ENCODE measurements around the gene TBC1D10A. TPM values are rescaled to one million over a fixed set of nuclear protein-coding genes. Genes with fewer than 3 reads are reported as not detected.

The TBC1D10A gene
- total RNA-seq, 1 donor from 2014 or later, result 5.8 TPM

- no peak overlapping the region for H3K4me3 ChIP-seq
- intact Hi-C loops (cut with micrococcal nuclease), result no loop called here
- H3K36me3 ChIP-seq, result peaks cover 88% of the 10 kb centered on the region
- no peaks in the 10 kb centered on the region for H3K27me3 ChIP-seq (ENCODE audit: low read depth)
- no peak for TF ChIP-seq CTCF (IDR thresholded peaks at IDR 0.05; ENCODE audit: borderline replicate concordance)
- no peak for DNase-seq
- H3K27ac ChIP-seq (replicated peaks), result peak overlapping the region; percentile 87
- no peaks in the 10 kb centered on the region for H3K9me3 ChIP-seq (replicated peaks)
- H3K4me1 ChIP-seq, result peaks cover 52% of the 10 kb centered on the region
Observed at GRCh38 chr22:30296833-30297232, 29.9 kb downstream of the TBC1D10A start.

- intact Hi-C loops (cut with micrococcal nuclease), result no loop called here
- DNase-seq, result no peak
- H3K4me3 ChIP-seq, result no peak overlapping the region
- TF ChIP-seq CTCF (IDR thresholded peaks at IDR 0.05; ENCODE audit: borderline replicate concordance), result no peak
- H3K27ac ChIP-seq (replicated peaks), result no peak overlapping the region
- no peaks in the 10 kb centered on the region for H3K9me3 ChIP-seq (replicated peaks)
- peaks cover 88% of the 10 kb centered on the region for H3K36me3 ChIP-seq
- no peaks in the 10 kb centered on the region for H3K27me3 ChIP-seq (ENCODE audit: low read depth)
- H3K4me1 ChIP-seq, result peaks cover 52% of the 10 kb centered on the region
Observed at GRCh38 chr22:30296324-30296723, 30.4 kb downstream of the TBC1D10A start.

- Histone ChIP-seq H3K4me1 (peaks cover 52% of the 10 kb centered on the region), H3K36me3 (peaks cover 82% of the 10 kb centered on the region), H3K27me3 (ENCODE audit: low read depth) (no peaks in the 10 kb centered on the region), H3K27ac (replicated peaks) (peak overlapping the region; percentile 23), H3K4me3 (no peak overlapping the region), H3K9me3 (replicated peaks) (no peaks in the 10 kb centered on the region)
- no peak for TF ChIP-seq CTCF (IDR thresholded peaks at IDR 0.05; ENCODE audit: borderline replicate concordance)
- DNase-seq, result no peak
- intact Hi-C loops (cut with micrococcal nuclease), result no loop called here
Observed at GRCh38 chr22:30295576-30295975, 31.2 kb downstream of the TBC1D10A start.

GRCh38 chr22:30294830-30295229 lies 31.9 kb downstream of the TBC1D10A start:
- DNase-seq, result no peak
- H3K27me3 ChIP-seq (ENCODE audit: low read depth), result no peaks in the 10 kb centered on the region
- no peak overlapping the region for H3K4me3 ChIP-seq
- H3K4me1 ChIP-seq, result peaks cover 53% of the 10 kb centered on the region
- peaks cover 78% of the 10 kb centered on the region for H3K36me3 ChIP-seq
- intact Hi-C loops (cut with micrococcal nuclease), result no loop called here
- no peak for TF ChIP-seq CTCF (IDR thresholded peaks at IDR 0.05; ENCODE audit: borderline replicate concordance)
- H3K27ac ChIP-seq (replicated peaks), result peak overlapping the region; percentile 30
- H3K9me3 ChIP-seq (replicated peaks), result no peaks in the 10 kb centered on the region

- H3K36me3 ChIP-seq, result peaks cover 72% of the 10 kb centered on the region
- no peak overlapping the region for H3K4me3 ChIP-seq
- no peak overlapping the region for H3K27ac ChIP-seq (replicated peaks)
- intact Hi-C loops (cut with micrococcal nuclease), result no loop called here
- no peak for DNase-seq
- peaks cover 50% of the 10 kb centered on the region for H3K4me1 ChIP-seq
- no peaks in the 10 kb centered on the region for H3K27me3 ChIP-seq (ENCODE audit: low read depth)
- no peaks in the 10 kb centered on the region for H3K9me3 ChIP-seq (replicated peaks)
- no peak for TF ChIP-seq CTCF (IDR thresholded peaks at IDR 0.05; ENCODE audit: borderline replicate concordance)
Observed at GRCh38 chr22:30294066-30294465, 32.7 kb downstream of the TBC1D10A start.

- intact Hi-C loops (cut with micrococcal nuclease), result no loop called here
Observed at GRCh38 chr22:30293026-30293425, 33.7 kb downstream of the TBC1D10A start.

More at GRCh38 chr22:30293026-30293425, 33.7 kb downstream of the TBC1D10A start:
- H3K27me3 ChIP-seq (ENCODE audit: low read depth), result no peaks in the 10 kb centered on the region
- H3K4me1 ChIP-seq, result peaks cover 50% of the 10 kb centered on the region
- no peak overlapping the region for H3K4me3 ChIP-seq
- DNase-seq, result no peak
- no peak for TF ChIP-seq CTCF (IDR thresholded peaks at IDR 0.05; ENCODE audit: borderline replicate concordance)
- peaks cover 62% of the 10 kb centered on the region for H3K36me3 ChIP-seq
- no peaks in the 10 kb centered on the region for H3K9me3 ChIP-seq (replicated peaks)
- H3K27ac ChIP-seq (replicated peaks), result peak overlapping the region; percentile 96
